Hematopoietic multipotent progenitor cell treated with erythropoietin and hydrocortisone succinate and interleukin-3 and kit ligand, for 4 days (in vitro differentiated cells): ENCODE data around the gene LRRK1.

Experiments
- DNase-seq: peaks from one replicate; pipeline ENCODE4 v3.0.0-alpha.2; 2015

LRRK1 gene

GRCh38 chr15:100981086-100981485, 61.9 kb downstream of the LRRK1 start:
- DNase-seq = no peak

DNA sequence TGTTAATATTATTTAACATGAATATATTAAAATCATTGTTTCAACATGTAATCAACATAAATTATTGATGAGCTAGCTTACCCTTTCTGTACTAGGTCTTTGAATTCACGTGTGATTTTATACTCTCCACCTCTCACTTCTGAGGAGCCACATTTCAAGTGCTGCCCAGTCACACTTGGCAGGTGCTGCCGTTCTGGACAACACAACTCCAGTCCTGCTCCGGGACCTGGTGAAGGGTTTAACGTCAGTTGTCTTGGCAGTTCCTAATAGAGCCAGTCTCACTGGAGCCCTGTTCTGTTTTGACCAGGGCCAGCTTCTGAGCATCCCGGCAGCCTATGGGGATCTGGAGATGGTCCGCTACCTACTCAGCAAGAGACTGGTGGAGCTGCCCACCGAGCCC, 64.1 kb downstream of the LRRK1 start:
- DNase-seq = no peak

GRCh38 chr15:100985401-100985800, 66.2 kb downstream of the LRRK1 start:
- DNase-seq = no peak

DNA sequence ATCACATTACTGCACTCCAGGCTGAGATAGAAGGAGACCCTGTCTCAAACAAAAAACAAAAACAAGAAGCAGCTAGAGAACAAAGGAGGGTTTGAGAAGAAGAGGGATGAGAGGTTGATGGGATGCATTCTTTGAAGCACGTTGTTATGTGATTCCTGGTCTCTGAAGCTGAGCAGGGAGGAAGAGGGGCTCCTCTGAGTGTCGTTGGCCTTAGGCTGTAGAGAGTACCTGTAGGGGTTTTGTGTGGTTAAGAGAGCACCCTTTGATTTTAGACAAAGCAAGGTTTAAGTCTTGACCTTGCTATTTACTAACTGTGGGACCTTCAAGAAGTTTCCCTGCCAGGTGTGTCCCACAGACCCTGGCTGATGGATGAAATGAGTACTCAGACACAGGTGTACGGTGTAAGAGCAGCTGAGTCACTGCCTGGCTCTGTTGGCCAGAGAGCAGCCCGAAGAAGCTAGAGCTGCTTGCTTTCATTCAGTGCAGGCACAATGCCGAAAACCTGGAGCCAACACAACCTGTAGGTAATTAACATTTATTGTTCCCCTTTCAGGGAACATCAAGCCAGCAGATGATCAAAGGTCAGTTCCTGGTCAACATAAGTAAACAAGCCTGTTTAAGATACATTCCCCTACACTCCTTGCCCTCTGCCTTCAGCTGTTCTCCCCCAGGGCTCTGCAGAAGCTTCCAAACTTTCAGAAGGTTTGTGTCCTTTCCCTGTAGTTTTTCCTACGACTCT, 67.2 kb downstream of the LRRK1 start:
- DNase-seq = no peak

GRCh38 chr15:100987143-100987542, 68.0 kb downstream of the LRRK1 start:
- DNase-seq = no peak

GRCh38 chr15:100988297-100988696, 69.1 kb downstream of the LRRK1 start:
- DNase-seq = no peak

DNA sequence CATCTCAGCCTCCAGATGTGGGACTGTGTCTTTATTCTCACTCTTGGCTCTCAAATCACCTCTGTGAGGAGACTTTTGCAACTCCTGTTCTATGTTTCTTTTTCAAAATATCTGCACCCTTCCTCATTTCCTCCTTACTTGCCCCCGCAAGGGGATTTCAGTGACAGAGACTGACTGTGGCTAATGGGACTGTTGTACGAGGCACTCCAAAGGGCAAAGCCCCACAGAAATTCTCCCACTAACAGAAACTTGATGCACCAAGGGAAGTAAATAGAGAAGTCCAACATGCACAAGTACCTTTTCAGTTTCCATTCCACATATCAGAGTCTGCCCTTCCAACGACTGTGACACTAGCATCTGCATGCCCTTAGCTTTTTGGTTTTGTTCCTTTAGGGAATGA, 69.7 kb downstream of the LRRK1 start:
- no peak for DNase-seq

DNA sequence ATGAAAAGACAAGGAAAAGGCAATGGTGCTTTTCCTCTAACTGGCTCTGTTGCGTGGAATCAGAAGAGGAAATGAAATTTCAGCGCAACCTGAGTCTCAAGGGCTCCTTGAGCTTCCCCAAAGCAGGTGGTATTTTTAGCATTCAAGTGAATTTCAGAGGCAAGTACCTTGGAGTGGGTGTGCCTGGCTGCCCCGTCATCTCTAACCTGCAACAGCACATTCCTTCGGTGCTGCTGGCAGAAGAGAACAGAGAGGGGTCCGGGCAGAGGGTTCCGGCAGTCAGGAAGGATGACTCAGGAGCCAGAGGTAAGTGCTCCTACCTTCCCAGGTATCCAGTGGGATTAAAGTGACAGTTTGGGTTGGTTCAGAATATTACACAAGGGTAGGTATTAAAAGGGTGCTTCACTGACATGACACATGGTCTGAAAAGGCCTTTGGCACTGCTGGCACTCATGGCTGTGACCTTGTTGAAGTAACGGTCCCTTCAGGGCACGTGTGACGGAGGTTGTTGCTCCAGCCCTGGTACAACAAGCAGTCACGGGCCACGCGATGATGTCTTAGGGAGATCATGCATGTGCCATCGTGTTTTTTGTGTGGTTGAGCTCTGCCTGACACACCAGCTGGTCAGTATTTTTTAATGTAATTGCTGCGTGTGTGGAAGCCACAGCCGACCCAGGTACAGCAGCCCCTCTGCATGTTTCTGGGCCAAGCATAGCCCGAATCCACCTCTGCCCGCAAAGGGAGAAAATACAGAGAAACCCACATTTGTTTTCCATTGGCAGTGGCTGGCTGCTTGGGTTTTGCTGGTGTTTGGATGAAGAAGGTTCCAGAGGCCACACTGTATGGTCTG, 75.7 kb downstream of the LRRK1 start:
- DNase-seq = no peak

DNA sequence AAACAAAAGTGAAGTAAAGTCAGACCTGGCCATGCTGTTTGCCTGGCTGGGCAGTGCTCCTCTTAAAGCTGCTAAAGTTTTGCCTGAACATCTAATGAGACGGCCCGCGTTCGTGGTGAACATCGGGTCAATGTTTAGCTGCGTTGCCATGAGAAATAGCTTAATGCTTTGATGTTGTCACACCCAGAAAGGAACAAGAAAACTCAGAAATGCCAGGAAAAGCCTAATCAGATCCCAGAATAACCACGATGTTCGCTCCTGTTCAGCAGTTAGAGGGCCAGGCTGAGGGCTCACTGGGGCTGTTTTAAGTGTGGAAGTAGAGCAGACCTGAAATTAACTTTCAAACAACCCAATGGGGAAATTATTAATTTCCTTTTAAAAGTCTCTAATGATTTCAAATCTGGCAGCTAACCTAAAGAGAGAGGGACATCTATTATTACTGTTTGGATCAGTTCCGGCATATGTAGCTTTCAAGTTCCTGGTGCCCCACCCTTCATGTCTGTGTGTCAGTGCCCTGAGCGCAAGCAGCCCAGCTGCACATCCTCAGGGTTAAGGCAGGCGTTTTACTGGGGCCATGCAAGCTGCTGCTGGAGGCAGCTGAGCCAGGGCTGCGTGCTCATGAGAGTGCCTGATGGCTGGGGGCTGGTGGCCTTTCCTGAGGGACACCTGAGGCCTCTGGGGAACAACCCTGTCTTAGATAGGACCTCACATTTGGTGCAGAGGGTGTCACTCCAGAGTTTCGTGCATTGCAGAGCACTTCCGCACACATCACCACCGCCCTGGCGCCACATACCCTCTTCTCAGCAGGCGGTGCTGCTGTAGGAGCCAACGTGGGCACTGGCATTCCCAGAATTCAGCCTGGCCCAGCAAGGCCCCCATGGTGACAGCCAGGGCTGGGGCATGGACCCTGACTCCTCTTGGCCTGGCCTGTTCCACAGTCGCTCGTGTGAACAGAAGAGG, 76.6 kb downstream of the LRRK1 start:
- DNase-seq = no peak

GRCh38 chr15:100997442-100997841, 78.3 kb downstream of the LRRK1 start:
- no peak for DNase-seq

DNA sequence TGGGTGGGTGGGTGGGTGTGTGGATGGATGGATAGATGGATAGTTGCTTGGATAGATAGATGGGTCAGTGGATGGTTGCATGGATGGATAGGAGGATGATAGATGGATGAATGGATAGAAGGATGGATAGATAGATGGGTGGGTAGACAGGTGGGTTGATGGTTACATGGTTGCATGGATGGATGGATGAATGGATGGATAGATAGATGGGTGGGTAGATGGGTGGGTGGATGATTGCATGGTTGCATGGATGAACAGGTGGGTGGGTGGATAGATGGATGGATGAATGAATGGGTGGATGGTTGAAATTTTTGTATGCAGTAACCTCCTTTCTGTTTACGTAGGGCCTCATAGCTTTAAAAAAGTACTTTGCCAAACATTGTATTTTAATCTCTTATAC, 79.5 kb downstream of the LRRK1 start:
- DNase-seq = no peak

- no peak for DNase-seq
Measured at GRCh38 chr15:100999369-100999768, 80.2 kb downstream of the LRRK1 start.

- no peak for DNase-seq
Measured at GRCh38 chr15:101000271-101000681, 81.1 kb downstream of the LRRK1 start.

DNA sequence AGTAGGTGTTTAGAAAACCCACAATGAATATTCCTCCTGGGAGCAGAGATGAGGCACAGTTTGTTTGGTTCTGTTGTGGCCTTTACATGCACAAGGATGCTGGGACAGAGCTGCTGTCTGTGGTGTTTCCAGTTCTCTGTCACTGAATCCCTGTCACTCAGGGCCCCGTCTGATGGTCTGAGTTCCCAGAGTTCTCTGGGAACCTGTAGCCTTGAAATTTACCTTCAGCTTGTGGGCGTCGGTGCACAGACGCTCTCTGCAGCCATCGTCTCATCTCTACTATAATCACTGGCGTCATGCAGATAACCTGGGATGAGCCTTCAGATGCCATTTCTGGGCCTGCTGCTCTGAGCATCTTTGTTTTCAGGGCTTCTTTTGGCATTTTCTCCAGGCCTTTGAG, 81.9 kb downstream of the LRRK1 start:
- DNase-seq = no peak

DNA sequence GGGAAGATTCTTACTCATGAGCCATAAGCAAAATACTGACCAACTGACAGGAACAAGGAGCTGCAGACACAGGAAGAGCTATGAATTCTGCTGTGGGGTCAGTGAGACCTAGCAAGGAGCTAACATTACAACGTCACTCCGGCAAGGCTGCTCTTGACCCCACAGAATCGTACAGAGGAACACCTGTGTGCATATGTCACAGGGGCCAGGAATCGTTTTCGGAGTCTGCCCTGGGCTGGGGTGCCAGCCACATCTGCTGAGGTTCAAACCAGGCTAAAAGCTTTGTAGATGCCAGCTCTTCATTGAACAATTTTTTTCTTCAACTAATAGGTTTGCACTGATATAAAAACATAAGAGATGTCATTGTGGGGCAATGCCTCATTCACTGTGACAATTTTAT, 82.6 kb downstream of the LRRK1 start:
- no peak for DNase-seq

GRCh38 chr15:101003081-101003480, 83.9 kb downstream of the LRRK1 start:
- DNase-seq = peak; percentile 77

DNA sequence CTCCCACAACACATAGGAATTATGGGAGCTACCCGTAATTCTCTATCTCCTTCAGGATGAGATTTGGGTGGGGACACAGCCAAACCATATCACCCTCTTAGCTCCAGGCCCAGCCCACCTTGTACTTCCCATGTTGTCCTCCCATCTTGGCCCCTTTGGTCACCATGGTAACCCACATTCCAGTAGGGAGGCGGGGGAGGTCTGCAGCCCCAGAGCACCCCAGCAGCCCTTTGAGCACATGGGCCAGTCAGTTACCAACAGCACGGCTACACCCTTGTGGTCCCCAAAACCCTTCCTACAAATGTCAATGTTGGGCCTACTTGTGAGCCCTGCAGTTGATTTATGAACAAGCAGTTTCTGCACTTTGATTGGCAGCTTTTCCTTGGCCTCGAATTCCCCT, 84.5 kb downstream of the LRRK1 start:
- DNase-seq = no peak

DNA sequence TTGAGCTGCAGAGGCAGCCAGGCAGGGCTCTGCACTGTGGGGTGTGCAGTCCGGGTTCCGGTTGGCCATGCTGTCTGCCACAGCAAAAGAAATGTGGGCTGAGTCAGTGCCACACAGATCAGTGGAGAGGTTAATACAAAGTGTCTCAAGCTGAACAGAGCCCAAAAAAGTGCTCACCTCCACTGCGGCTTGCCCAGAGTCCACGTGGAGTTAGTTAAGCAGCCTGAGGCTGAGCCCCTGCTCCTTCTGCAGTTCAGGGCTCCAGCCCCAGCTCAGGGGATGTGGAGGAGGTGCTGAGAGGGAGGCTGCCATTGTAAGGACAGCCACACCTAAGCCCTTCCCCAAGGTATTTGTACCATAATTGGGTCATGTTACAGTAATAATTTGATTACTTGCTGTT, 85.3 kb downstream of the LRRK1 start:
- DNase-seq = no peak

DNA sequence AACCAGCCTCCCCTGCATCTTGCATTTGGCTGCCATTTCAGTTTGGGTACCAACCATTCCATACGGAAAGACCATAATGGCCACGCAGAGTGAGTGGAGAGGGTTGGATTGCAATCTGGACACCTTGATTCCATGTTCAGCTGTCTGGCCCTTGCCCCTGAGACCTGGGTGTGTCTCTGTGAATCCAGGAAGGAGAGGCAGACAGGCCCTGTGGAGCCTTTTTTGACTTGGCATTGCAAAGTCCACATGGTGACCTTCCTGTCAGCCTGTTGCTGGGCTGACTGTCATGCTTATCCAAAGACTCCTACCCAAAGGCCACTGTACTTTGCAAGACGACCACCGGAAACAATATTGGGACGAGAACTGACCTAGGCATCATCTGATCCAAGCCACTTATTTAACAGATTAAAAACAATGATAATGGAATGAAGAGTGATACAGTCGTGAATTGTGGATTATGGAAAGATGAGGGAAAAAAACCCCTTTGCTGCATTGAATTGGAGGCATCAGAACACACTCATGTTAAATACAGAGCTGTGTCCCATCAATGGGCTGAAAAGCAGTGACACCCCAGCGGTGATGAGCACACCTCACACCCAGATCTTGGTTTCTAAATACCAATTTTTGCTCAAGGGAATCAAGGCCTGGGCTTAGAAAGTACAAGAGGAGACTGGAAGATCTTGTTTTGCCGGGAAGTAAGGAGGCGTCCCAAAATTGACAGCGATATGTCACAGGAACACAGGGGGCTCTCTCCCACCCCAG, 86.0 kb downstream of the LRRK1 start:
- DNase-seq = no peak

GRCh38 chr15:101006931-101007691, 88.0 kb downstream of the LRRK1 start:
- peak; percentile 87 for DNase-seq
